K562 (cell line): Measurements from ENCODE around the gene BORCS5.

Experiments
- ARHGAP35 ChIP-seq: fragments of 450-650 bp; IDR thresholded peaks from 2 replicates; pipeline ENCODE4 v1.6.1; 2018; ENCODE audit not compliant: partially characterized antibody
- ETS2 ChIP-seq: IDR thresholded peaks from 2 replicates; pipeline ENCODE4 v1.6.1; 2016; ENCODE audit warnings: borderline replicate concordance, missing genetic modification characterization, mild to moderate bottlenecking, moderate library complexity, missing compliant biosample characterization; ENCODE audit not compliant: poor library complexity, severe bottlenecking
- FOXJ3 ChIP-seq: sonication (generic); formaldehyde crosslinking; IDR thresholded peaks from 2 replicates; pipeline ENCODE4 v1.4.0; 2020; ENCODE audit warnings: mild to moderate bottlenecking, missing genetic modification reagents
- RAD21 ChIP-seq, 2 experiments: fragments of 250-450 bp in 1 of 2; fragments of 450-650 bp in 1 of 2; sonication (Bioruptor Pico) in 1 of 2; formaldehyde crosslinking in 1 of 2; IDR thresholded peaks in 1 of 2; conservative IDR thresholded peaks in 1 of 2; 2 replicates each; pipeline versions ENCODE4 v1.4.0 to v1.8.0; 2020 to 2022; ENCODE audit warnings: mild to moderate bottlenecking in 2 of 2, moderate library complexity in 1 of 2
- TBP ChIP-seq: optimal IDR thresholded peaks from 2 replicates; pipeline ENCODE3; 2011; ENCODE audit warnings: low read depth, low read length, improper control_type of control experiment
- YY1 ChIP-seq, 3 experiments: IDR thresholded peaks; 2 replicates each; pipeline ENCODE4 v1.6.1; 2011; ENCODE audit warnings: low read length in 2 of 3, mild to moderate bottlenecking in 2 of 3, moderate library complexity in 2 of 3, borderline replicate concordance in 1 of 3, control low read depth in 1 of 3, low read depth in 1 of 3; ENCODE audit not compliant: insufficient read depth in 3 of 3, insufficient replicate concordance in 2 of 3, control insufficient read depth in 1 of 3, insufficient read length in 1 of 3; ENCODE audit errors: extremely low read depth in 1 of 3
- TF ChIP-seq, protein P1 (sequence below), 3 experiments: IDR thresholded peaks in 2 of 3; conservative IDR thresholded peaks in 1 of 3; 2 replicates each; pipeline ENCODE4 v1.5.1; 2011 to 2012; ENCODE audit warnings: low read length in 3 of 3, mild to moderate bottlenecking in 3 of 3, control low read depth in 2 of 3, improper control_type of control experiment in 1 of 3, inconsistent platforms in 1 of 3, low read depth in 1 of 3, mixed read lengths in 1 of 3, moderate library complexity in 1 of 3; ENCODE audit not compliant: insufficient read depth in 2 of 3

- no peak for TF ChIP-seq FOXJ3 (CRISPR knock-in tag)
- no peak for TF ChIP-seq RAD21 (CRISPR knock-in tag; conservative IDR thresholded peaks at IDR 0.05 in 1 of 2, IDR thresholded peaks at IDR 0.05 in 1 of 2)
- TF ChIP-seq, protein P1, sequence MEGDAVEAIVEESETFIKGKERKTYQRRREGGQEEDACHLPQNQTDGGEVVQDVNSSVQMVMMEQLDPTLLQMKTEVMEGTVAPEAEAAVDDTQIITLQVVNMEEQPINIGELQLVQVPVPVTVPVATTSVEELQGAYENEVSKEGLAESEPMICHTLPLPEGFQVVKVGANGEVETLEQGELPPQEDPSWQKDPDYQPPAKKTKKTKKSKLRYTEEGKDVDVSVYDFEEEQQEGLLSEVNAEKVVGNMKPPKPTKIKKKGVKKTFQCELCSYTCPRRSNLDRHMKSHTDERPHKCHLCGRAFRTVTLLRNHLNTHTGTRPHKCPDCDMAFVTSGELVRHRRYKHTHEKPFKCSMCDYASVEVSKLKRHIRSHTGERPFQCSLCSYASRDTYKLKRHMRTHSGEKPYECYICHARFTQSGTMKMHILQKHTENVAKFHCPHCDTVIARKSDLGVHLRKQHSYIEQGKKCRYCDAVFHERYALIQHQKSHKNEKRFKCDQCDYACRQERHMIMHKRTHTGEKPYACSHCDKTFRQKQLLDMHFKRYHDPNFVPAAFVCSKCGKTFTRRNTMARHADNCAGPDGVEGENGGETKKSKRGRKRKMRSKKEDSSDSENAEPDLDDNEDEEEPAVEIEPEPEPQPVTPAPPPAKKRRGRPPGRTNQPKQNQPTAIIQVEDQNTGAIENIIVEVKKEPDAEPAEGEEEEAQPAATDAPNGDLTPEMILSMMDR (IDR thresholded peaks at IDR 0.05 in 2 of 3, conservative IDR thresholded peaks at IDR 0.05 in 1 of 3; ENCODE audit: insufficient read depth in 2 of 3, low read depth in 1 of 3, low read length in 3 of 3): no peak
- TF ChIP-seq ARHGAP35: no peak
- TF ChIP-seq YY1 (IDR thresholded peaks at IDR 0.05; ENCODE audit: borderline replicate concordance in 1 of 3, control insufficient read depth in 1 of 3, extremely low read depth in 1 of 3, insufficient read depth in 3 of 3, insufficient read length in 1 of 3, insufficient replicate concordance in 2 of 3, low read depth in 1 of 3, low read length in 2 of 3): no peak
- TF ChIP-seq ETS2 (tag): no peak
- no peak for TF ChIP-seq TBP
These were observed 129.9 kb downstream of the BORCS5 start for GRCh38 chr12:12486661-12487240.
